GM10248 (cell line): ENCODE results near the gene GLDC.

ENCODE experiments used
- CTCF ChIA-PET: fragments of 300-600 bp; sonication (Branson Sonifier 250); formaldehyde crosslinking; extraction: SDS; loops from one replicate; lab custom pipeline; 2021; ENCODE audit warnings: antibody characterized with exemption; lab: Yijun Ruan, JAX
- POLR2A ChIA-PET: fragments of 350-650 bp; sonication (Branson Sonifier 250); formaldehyde crosslinking; extraction: SDS; loops from one replicate; lab custom pipeline; 2020; ENCODE audit warnings: antibody characterized with exemption; lab: Yijun Ruan, JAX
- DNase-seq: peaks from one replicate; pipeline ENCODE4 v3.0.0; 2012; ENCODE audit errors: extremely low spot score
- TF ChIP-seq, protein P1 (sequence below): IDR thresholded peaks from 2 replicates; pipeline ENCODE4 v1.5.1; 2012; ENCODE audit warnings: mild to moderate bottlenecking, low read depth; ENCODE audit errors: extremely low read depth, missing control alignments, control extremely low read depth

The GLDC gene

DNA sequence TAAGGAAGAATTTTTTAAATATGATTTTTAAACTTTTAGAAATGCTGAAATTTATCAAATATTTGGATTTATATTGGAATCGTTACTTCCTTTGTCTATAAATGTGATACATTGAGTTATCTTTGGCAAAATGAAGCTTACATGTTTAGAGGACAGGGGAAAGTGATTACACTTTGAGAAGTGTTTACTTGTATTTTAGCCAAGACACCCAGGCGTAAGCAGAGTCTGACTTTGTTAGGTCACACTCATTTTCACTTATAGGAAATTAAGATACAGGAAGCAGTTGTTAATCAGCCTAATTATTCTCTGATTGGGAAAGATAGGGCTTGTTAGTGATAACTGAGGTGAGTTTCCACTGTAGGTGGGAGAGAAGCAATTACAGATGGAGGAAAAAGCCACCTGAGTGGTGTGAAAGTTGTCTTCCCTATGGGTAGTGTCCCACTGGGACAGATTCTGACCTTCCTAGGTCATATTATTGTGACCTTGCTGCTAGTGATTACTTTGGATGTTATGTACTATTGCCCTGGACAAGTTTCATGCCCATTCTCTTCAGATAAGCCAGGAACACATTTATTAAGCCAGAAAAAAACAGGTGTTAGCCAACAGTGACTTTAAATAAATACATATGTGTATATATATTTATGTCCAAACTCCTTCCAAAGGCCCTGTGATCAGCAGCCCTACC lies 143.9 kb downstream of the GLDC start:
- DNase-seq: no peak
- POLR2A ChIA-PET: no interaction called here

DNA sequence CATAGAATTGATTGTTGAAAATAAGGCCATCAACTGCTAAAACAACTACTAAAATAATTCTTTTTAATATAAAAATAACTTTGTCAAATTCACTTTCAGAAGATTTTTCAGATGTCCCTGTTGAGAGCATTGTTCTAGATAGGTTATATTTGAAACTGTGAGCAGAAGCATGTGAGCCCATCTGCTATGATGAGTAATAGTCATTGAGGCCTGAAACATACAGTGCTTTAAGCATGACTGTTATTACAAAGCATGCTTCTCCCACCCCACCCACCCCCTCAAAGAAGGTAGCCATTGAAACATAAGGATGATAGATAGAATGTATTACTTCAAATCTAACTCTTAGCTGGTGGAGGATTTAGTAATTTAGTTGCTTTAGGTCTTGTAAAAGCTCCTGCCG lies 146.5 kb downstream of the GLDC start:
- CTCF ChIA-PET: interaction anchor here (0.9 to 1.5 kb wide), 3 partner anchors 9 to 13 kb away, joined by 3 to 4 read pairs (median 3); no protein-coding TSS in a partner anchor
- no peak for DNase-seq
- TF ChIP-seq, protein P1, sequence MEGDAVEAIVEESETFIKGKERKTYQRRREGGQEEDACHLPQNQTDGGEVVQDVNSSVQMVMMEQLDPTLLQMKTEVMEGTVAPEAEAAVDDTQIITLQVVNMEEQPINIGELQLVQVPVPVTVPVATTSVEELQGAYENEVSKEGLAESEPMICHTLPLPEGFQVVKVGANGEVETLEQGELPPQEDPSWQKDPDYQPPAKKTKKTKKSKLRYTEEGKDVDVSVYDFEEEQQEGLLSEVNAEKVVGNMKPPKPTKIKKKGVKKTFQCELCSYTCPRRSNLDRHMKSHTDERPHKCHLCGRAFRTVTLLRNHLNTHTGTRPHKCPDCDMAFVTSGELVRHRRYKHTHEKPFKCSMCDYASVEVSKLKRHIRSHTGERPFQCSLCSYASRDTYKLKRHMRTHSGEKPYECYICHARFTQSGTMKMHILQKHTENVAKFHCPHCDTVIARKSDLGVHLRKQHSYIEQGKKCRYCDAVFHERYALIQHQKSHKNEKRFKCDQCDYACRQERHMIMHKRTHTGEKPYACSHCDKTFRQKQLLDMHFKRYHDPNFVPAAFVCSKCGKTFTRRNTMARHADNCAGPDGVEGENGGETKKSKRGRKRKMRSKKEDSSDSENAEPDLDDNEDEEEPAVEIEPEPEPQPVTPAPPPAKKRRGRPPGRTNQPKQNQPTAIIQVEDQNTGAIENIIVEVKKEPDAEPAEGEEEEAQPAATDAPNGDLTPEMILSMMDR: no peak
- POLR2A ChIA-PET: no interaction called here

More for the DNA sequence above, 143.9 kb downstream of the GLDC start:
- TF ChIP-seq, protein P1: no peak
- CTCF ChIA-PET: no interaction called here

DNA sequence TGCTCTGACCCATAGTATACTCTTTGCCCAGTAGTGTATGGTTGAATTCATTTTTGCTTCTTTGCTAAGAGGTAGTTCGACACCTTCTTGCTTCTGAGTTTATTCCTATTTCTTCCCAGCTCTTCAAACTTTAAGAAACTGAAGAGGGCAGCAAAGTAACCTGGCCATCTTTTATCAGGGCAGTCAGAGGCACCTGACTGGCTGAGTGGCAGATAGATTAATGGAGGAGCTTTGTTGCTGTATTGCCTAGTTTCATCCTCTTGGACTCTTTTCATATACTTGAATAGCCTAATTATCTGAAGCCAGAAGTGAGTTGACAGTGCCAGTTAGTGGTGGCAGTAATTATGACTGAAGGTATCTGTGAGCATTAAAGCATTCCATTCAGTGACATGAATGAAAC lies 150.1 kb downstream of the GLDC start:
- POLR2A ChIA-PET: no interaction called here
- TF ChIP-seq, protein P1: no peak

GRCh38 chr9:6490863-6491262 lies 154.7 kb downstream of the GLDC start:
- DNase-seq: no peak
- TF ChIP-seq, protein P1: no peak
- ChIA-PET POLR2A (no interaction called here), CTCF (no interaction called here)

More for the DNA sequence above, 150.1 kb downstream of the GLDC start:
- CTCF ChIA-PET: interaction anchor here (0.9 to 2.2 kb wide), 3 partner anchors 13 to 140 kb away, joined by 3 to 7 read pairs (median 4); no protein-coding TSS in a partner anchor
- DNase-seq: no peak

GRCh38 chr9:6489099-6489498 lies 156.4 kb downstream of the GLDC start:
- ChIA-PET CTCF (interaction anchor here (0.9 to 1.5 kb wide), 3 partner anchors 10 to 134 kb away, joined by 3 to 4 read pairs (median 3); no protein-coding TSS in a partner anchor), POLR2A (no interaction called here)
- no peak for DNase-seq

DNA sequence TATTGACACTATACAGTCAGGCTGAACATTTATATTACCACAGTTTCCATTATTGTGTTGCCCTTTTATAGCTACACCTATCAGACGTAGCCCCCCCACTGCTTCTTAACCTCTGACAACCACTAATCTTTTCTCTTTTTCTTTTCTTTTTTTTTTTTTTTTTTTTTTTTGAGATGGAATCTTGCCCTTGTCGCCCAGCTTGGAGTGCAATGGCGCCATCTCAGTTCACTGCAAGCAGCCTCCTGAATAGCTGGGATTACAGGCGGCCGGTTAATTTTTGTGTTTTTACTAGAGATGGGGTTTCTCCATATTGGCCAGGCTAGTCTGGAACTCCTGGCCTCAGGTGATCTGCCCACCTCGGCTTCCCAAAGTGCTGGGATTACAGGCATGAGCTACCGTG lies 157.1 kb downstream of the GLDC start:
- CTCF ChIA-PET: interaction anchor here (0.9 to 1.5 kb wide), 5 partner anchors 20 to 133 kb away, joined by 3 to 4 read pairs (median 3); no protein-coding TSS in a partner anchor

More at GRCh38 chr9:6489099-6489498, 156.4 kb downstream of the GLDC start:
- TF ChIP-seq, protein P1: no peak

More for the DNA sequence above, 157.1 kb downstream of the GLDC start:
- POLR2A ChIA-PET: no interaction called here
- TF ChIP-seq, protein P1: no peak
- DNase-seq: no peak
